Heart left ventricle (tissue), 16 donors: ENCODE data around the gene AIMP1. TPM values are rescaled to one million over a fixed set of nuclear protein-coding genes. Genes with fewer than 3 reads are reported as not detected.
"Not testable (repeated sequence)": the region's sequence is repeated elsewhere in the genome, so short reads cannot be mapped to it uniquely, and the experiment has no call there.

Experiments used
- ATAC-seq, 4 donors: fragments of 200-7000 bp; cut with Tn5 transposase; one replicate each; pipeline ENCODE4 v1.9.1; 2020 to 2022; ENCODE audit warnings: moderate library complexity in 4 of 4, mild to moderate bottlenecking in 3 of 4, moderate number of reproducible peaks in 1 of 4
- DNase-seq, 5 donors: peaks; one replicate each; pipeline ENCODE4 v3.0.0-alpha.2; 2020
- H3K27ac ChIP-seq, 12 donors: fragments of 200-600 bp; sonication (generic) in 4 of 12; one replicate each; pipeline versions ENCODE4 v1.5.0 to v1.8.0; 2016 to 2022; ENCODE audit warnings: mild to moderate bottlenecking in 2 of 12
- H3K27me3 ChIP-seq, 9 donors: fragments of 200-600 bp; sonication (generic) in 2 of 9; one replicate each; pipeline versions ENCODE4 v1.5.1 to v1.8.0; 2016 to 2022; ENCODE audit warnings: mild to moderate bottlenecking in 3 of 9
- H3K36me3 ChIP-seq, 9 donors: fragments of 200-600 bp; sonication (generic) in 2 of 9; one replicate each; pipeline versions ENCODE4 v1.5.0 to v1.8.0; 2018 to 2022; ENCODE audit warnings: mild to moderate bottlenecking in 2 of 9
- H3K4me1 ChIP-seq, 12 donors: fragments of 200-600 bp; sonication (generic) in 4 of 12; one replicate each; pipeline versions ENCODE4 v1.5.0 to v1.8.0; 2016 to 2022; ENCODE audit warnings: mild to moderate bottlenecking in 3 of 12
- H3K4me3 ChIP-seq, 12 donors: fragments of 200-600 bp; sonication (generic) in 4 of 12; one replicate each; pipeline versions ENCODE4 v1.5.0 to v1.8.0; 2017 to 2022; ENCODE audit warnings: mild to moderate bottlenecking in 9 of 12, moderate library complexity in 4 of 12
- H3K9me3 ChIP-seq, 12 donors: fragments of 200-600 bp; sonication (generic) in 4 of 12; one replicate each; pipeline versions ENCODE4 v1.5.0 to v1.8.0; 2016 to 2022; ENCODE audit warnings: mild to moderate bottlenecking in 1 of 12
- WGBS, 4 donors: extraction: QIAGEN DNeasy Blood & Tissue Kit in 2 of 4; methylation state at CpG; one replicate each; pipeline versions ENCODE4 v1.1.5 to v1.1.7; 2013 to 2018; 5-methylcytosine and 5-hydroxymethylcytosine counted together
- intact Hi-C, 10 donors: fragments of 100-400 bp; cut with DNase I; formaldehyde crosslinking; loops; one replicate each; pipeline versions ENCODE4 v1.11.1 to v1.14.2; 2022
- polyA plus RNA-seq, 2 donors: library from polyadenylated mRNA; stranded (reverse); fragments of 200-250 nt; gene quantifications; one replicate each; pipeline ENCODE4 v1.2.3, GENCODE V29; 2013
- total RNA-seq, 9 donors: library from RNA; depleted of rRNA in 2 of 9; stranded (reverse); fragments of >200 nt in 2 of 9; fragmentation: NEBNext Ultra II Directional in 3 of 9; extraction: Animal tissue kit (Norgen Biotek cat#: 25700) in 3 of 9; gene quantifications; one replicate each; pipeline versions ENCODE4 v1.1.0 to v1.2.4, GENCODE V29; 2016 to 2023
- TF ChIP-seq, protein P1 (sequence below), 12 donors: fragments of 200-600 bp; sonication (generic) in 4 of 12; IDR thresholded peaks; one replicate each; pipeline versions ENCODE4 v1.5.0 to v1.8.0; 2018 to 2022; ENCODE audit warnings: antibody characterized with exemption in 12 of 12, mild to moderate bottlenecking in 5 of 12
- donor health status: ischemic (EF 13 %, LVEDD 7.1; RV severe dilation, severe dysfunction).
- donor health status: healthy with polysubstance abuse.
- donor health status: DM: no; HTN: yes; CAD: no.
- donor health status: DM: no; HTN: no; CAD: no.
- donor health status: ischemic (EF 25% LVEDD 6.9; RV normal size, moderate dysfunction).
- donor health status: ischemic (EF 25% LVEDD 5.7; RV mildly dilated, moderate dysfunction).
- donor health status: healthy.
- donor health status: DM: yes; HTN: yes; CAD: no.
- donor health status: ischemic (EF 35%, LVEDD 5.7; RV mildly dilated, moderate dysfunction).
- donor health status: nonischemic (EF 11% LVEDD 7.7; RV severe dilation, severe dysfunction).
- donor health status: DM: yes; HTN: yes; CAD: no.
- donor health status: PGD.
- donor health status: ischemic (EF 29% LVEDD 5.4; RV normal size, mild dysfunction).
- donor health status: nonischemic (EF 23%, LVEDD 6.1; RV moderate dilation, normal function).

The AIMP1 gene
- total and polyA plus RNA-seq, 11 donors, result 15.6 to 37.7 (median 29.4) TPM

DNA sequence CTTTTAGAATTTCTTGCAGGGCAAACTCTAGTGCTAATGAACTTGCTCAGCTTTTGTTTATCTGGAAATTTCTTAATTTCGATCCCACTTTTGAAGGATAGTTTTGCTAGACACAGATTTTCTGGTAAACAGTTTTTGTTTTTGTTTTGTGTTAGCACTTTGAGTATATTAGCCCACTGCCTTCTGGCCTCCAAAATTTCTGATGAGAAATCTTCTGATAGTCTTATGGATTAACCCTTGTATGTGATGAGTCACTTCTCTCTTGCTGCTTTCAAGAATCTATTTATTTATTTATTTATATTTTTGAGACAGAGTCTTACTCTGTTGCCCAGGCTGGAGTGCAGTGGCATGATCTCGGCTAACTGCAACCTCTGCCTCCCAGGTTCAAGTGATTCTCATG, 79.2 kb downstream of the AIMP1 start:
- intact Hi-C loops, result no loop called here
- H3K27me3 ChIP-seq, result no peaks in the 10 kb centered on the region
- H3K9me3 ChIP-seq, result peaks cover 0 to 59% (median 32%) of the 10 kb centered on the region in 12 donors
- DNase-seq (no peak), ATAC-seq (no peak)
- WGBS, 4 donors, result 77 to 80% (median 79%) methylated on average over 2 of the region's 2 CpGs
- no peak overlapping the region for H3K4me3 ChIP-seq
- TF ChIP-seq, protein P1, sequence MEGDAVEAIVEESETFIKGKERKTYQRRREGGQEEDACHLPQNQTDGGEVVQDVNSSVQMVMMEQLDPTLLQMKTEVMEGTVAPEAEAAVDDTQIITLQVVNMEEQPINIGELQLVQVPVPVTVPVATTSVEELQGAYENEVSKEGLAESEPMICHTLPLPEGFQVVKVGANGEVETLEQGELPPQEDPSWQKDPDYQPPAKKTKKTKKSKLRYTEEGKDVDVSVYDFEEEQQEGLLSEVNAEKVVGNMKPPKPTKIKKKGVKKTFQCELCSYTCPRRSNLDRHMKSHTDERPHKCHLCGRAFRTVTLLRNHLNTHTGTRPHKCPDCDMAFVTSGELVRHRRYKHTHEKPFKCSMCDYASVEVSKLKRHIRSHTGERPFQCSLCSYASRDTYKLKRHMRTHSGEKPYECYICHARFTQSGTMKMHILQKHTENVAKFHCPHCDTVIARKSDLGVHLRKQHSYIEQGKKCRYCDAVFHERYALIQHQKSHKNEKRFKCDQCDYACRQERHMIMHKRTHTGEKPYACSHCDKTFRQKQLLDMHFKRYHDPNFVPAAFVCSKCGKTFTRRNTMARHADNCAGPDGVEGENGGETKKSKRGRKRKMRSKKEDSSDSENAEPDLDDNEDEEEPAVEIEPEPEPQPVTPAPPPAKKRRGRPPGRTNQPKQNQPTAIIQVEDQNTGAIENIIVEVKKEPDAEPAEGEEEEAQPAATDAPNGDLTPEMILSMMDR (IDR thresholded peaks at IDR 0.05), result no peak
- H3K36me3 ChIP-seq, result no peaks in the 10 kb centered on the region
- no peaks in the 10 kb centered on the region for H3K4me1 ChIP-seq
- H3K27ac ChIP-seq, result no peak overlapping the region

DNA sequence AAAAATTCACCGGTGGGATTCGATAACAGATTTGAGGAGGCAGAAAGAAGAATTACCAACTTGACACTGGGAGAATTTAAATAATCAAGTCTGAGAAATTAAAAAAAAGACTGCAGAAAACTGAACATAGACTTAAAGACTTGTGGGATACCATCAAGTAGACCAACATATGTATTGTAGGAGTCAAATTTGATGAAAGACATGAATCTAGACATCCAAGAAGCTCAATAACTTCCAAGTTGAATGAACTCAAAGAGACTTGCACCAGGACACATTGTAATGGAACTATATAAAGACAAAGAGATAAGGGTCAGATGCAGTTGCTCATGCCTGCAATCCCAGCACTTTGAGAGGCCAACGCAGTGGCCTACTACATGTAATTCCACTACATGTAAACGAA, 82.5 kb downstream of the AIMP1 start:
- intact Hi-C loops, DNase-seq, H3K4me1 ChIP-seq, H3K27me3 ChIP-seq, ATAC-seq, H3K27ac ChIP-seq, H3K36me3 ChIP-seq, H3K4me3 ChIP-seq: not testable (repeated sequence)
- WGBS, 4 donors, result 63 to 83% (median 72%) methylated on average over 2 to 4 of the region's 4 CpGs
- H3K9me3 ChIP-seq, result peaks cover 0 to 64% (median 32%) of the 10 kb centered on the region in 12 donors

Other genes with a start within 250 kb of the AIMP1 start
- 10 to 100 TPM; 10.8 to 27.1 (median 16.9) TPM for gene TBCK, start 341 bp upstream of the AIMP1 start, total RNA-seq
- 1 to 10 TPM; 5.0 to 6.7 TPM for gene TBCK, start 341 bp upstream of the AIMP1 start, polyA plus RNA-seq
- not detected for gene GIMD1, start 52.2 kb downstream of the AIMP1 start, total RNA-seq
- not detected for gene GIMD1, start 52.2 kb downstream of the AIMP1 start, polyA plus RNA-seq